Thyroid gland (tissue), 4 donors: ENCODE measurements around the gene TNRC18. TPM values are rescaled to one million over a fixed set of nuclear protein-coding genes. Genes with fewer than 3 reads are reported as not detected.
A peak's percentile ranks its signal among the peaks of the same experiment; 100 is the strongest.
"Not testable (repeated sequence)": the region's sequence is repeated elsewhere in the genome, so short reads cannot be mapped to it uniquely, and the experiment has no call there.

Experiments used
- DNase-seq, 2 donors: peaks; one replicate each; pipeline ENCODE4 v3.0.0-alpha.2; 2019
- H3K27ac ChIP-seq, 3 donors: fragments of 200-600 bp; sonication (generic); 1 replicate in 2 of 3; 2 replicates in 1 of 3; pipeline ENCODE4 v1.5.1; 2016 to 2019; ENCODE audit warnings: mild to moderate bottlenecking in 1 of 3, moderate library complexity in 1 of 3
- H3K27me3 ChIP-seq: fragments of 200-600 bp; sonication (generic); one replicate; pipeline ENCODE4 v1.5.1; 2019
- H3K36me3 ChIP-seq, 2 donors: fragments of 200-600 bp; sonication (generic); one replicate each; pipeline ENCODE4 v1.5.1; 2016 to 2019
- H3K4me1 ChIP-seq, 2 donors: fragments of 200-600 bp; sonication (generic); one replicate each; pipeline ENCODE4 v1.5.1; 2017 to 2019
- H3K4me3 ChIP-seq, 3 donors: fragments of 200-600 bp; sonication (generic); replicated peaks in 1 of 3; 1 replicate in 2 of 3; 2 replicates in 1 of 3; pipeline ENCODE4 v1.5.1; 2016; ENCODE audit warnings: mild to moderate bottlenecking in 1 of 3
- H3K9me3 ChIP-seq: fragments of 200-600 bp; sonication (generic); one replicate; pipeline ENCODE4 v1.5.1; 2017
- CTCF ChIP-seq, 6 experiments: fragments of 200-600 bp in 3 of 6; fragments of 450-650 bp in 3 of 6; sonication (generic) in 3 of 6; IDR thresholded peaks; one replicate each; pipeline ENCODE4 v1.5.1; 2016 to 2019; ENCODE audit warnings: antibody characterized with exemption in 6 of 6, mild to moderate bottlenecking in 2 of 6, inconsistent platforms in 1 of 6, moderate library complexity in 1 of 6
- POLR2A ChIP-seq, 2 donors: fragments of 450-650 bp; IDR thresholded peaks; one replicate each; pipeline ENCODE4 v1.6.1; 2017; ENCODE audit warnings: antibody characterized with exemption in 2 of 2, mild to moderate bottlenecking in 2 of 2, moderate library complexity in 1 of 2
- WGBS, 2 donors: methylation state at CpG; one replicate each; pipeline ENCODE4 v1.1.5; 2017; 5-methylcytosine and 5-hydroxymethylcytosine counted together
- intact Hi-C: fragments of 100-400 bp; cut with DNase I; formaldehyde crosslinking; loops from one replicate; pipeline ENCODE4 v1.15.1; 2023
- total RNA-seq, 4 donors: library from RNA; depleted of rRNA; stranded (reverse); fragments of >200 nt; gene quantifications; one replicate each; pipeline ENCODE4 v1.2.3, GENCODE V29; 2016

TNRC18 gene
- total RNA-seq, 4 donors from 2014 or later: 47.0 to 173 (median 94.8) TPM

GRCh38 chr7:5362466-5362865, 61.2 kb downstream of the TNRC18 start:
- intact Hi-C loops: loop anchor here (10.0 kb wide), 1 partner anchor 118 kb away; no protein-coding TSS in a partner anchor
- TF ChIP-seq POLR2A (IDR thresholded peaks at IDR 0.05): no peak
- TF ChIP-seq CTCF (IDR thresholded peaks at IDR 0.05): no peak
- H3K36me3 ChIP-seq: peaks cover 27 to 28% of the 10 kb centered on the region in 2 donors
- no peak overlapping the region for H3K4me3 ChIP-seq
- H3K27ac ChIP-seq: no peak overlapping the region
- H3K9me3 ChIP-seq: no peaks in the 10 kb centered on the region
- H3K4me1 ChIP-seq: peaks cover 20 to 31% of the 10 kb centered on the region in 2 donors
- H3K27me3 ChIP-seq: no peaks in the 10 kb centered on the region
- 90 to 91% methylated on average over 8 to 16 of the region's 18 CpGs for WGBS, 2 donors
- no peak for DNase-seq

- intact Hi-C loops: loop anchor here (10.0 kb wide), 1 partner anchor 117 kb away; no protein-coding TSS in a partner anchor
- no peak overlapping the region for H3K4me3 ChIP-seq
- H3K4me1 ChIP-seq: peaks cover 20 to 27% of the 10 kb centered on the region in 2 donors
- no peak for TF ChIP-seq CTCF (IDR thresholded peaks at IDR 0.05)
- no peak for TF ChIP-seq POLR2A (IDR thresholded peaks at IDR 0.05)
- no peak for DNase-seq
- H3K27ac ChIP-seq: no peak overlapping the region
- 94% methylated on average over 8 to 28 of the region's 58 CpGs for WGBS, 2 donors
- H3K9me3 ChIP-seq: no peaks in the 10 kb centered on the region
- peaks cover 31 to 35% of the 10 kb centered on the region in 2 donors for H3K36me3 ChIP-seq
- H3K27me3 ChIP-seq: no peaks in the 10 kb centered on the region
Observed at GRCh38 chr7:5361446-5362127, 62.0 kb downstream of the TNRC18 start.

GRCh38 chr7:5360971-5361370, 62.7 kb downstream of the TNRC18 start:
- H3K27ac ChIP-seq: no peak overlapping the region
- no peak for DNase-seq
- intact Hi-C loops: loop anchor here (10.0 kb wide), 1 partner anchor 116 kb away; no protein-coding TSS in a partner anchor
- WGBS, 2 donors: 95 to 97% methylated on average over 27 to 29 of the region's 29 CpGs
- H3K9me3 ChIP-seq: no peaks in the 10 kb centered on the region
- H3K27me3 ChIP-seq: no peaks in the 10 kb centered on the region
- peaks cover 20 to 24% of the 10 kb centered on the region in 2 donors for H3K4me1 ChIP-seq
- H3K36me3 ChIP-seq: peaks cover 37 to 41% of the 10 kb centered on the region in 2 donors
- H3K4me3 ChIP-seq: no peak overlapping the region
- TF ChIP-seq CTCF (IDR thresholded peaks at IDR 0.05) (no peak), POLR2A (IDR thresholded peaks at IDR 0.05) (no peak)

- intact Hi-C loops: loop anchor here (10.0 kb wide), 1 partner anchor 116 kb away; no protein-coding TSS in a partner anchor
- TF ChIP-seq POLR2A (IDR thresholded peaks at IDR 0.05) (no peak), CTCF (IDR thresholded peaks at IDR 0.05) (no peak)
- peaks cover 20 to 24% of the 10 kb centered on the region in 2 donors for H3K4me1 ChIP-seq
- no peak overlapping the region for H3K4me3 ChIP-seq
- peaks cover 42 to 46% of the 10 kb centered on the region in 2 donors for H3K36me3 ChIP-seq
- no peaks in the 10 kb centered on the region for H3K9me3 ChIP-seq
- 87 to 96% methylated on average over 12 of the region's 12 CpGs for WGBS, 2 donors
- DNase-seq: no peak
- H3K27ac ChIP-seq: no peak overlapping the region
- H3K27me3 ChIP-seq: no peaks in the 10 kb centered on the region
Observed at GRCh38 chr7:5360451-5360850, 63.2 kb downstream of the TNRC18 start.

GRCh38 chr7:5360021-5360420, 63.6 kb downstream of the TNRC18 start:
- peak overlapping the region in 1 of 3 donors; percentile 63 for H3K27ac ChIP-seq
- H3K4me1 ChIP-seq: peaks cover 23 to 28% of the 10 kb centered on the region in 2 donors
- 85 to 89% methylated on average over 6 of the region's 6 CpGs for WGBS, 2 donors
- H3K27me3 ChIP-seq, H3K4me3 ChIP-seq, DNase-seq, H3K9me3 ChIP-seq: not testable (repeated sequence)
- H3K36me3 ChIP-seq: peaks cover 44 to 49% of the 10 kb centered on the region in 2 donors
- intact Hi-C loops: loop anchor here (10.0 kb wide), 1 partner anchor 115 kb away; no protein-coding TSS in a partner anchor
